GM13976 (cell line): ENCODE data around the gene OR2AT4.
"Not testable (repeated sequence)": the region's sequence is repeated elsewhere in the genome, so short reads cannot be mapped to it uniquely, and the experiment has no call there.

Source experiments
- DNase-seq: peaks from one replicate; pipeline ENCODE4 v3.0.0; 2012; ENCODE audit warnings: low spot score
- CTCF ChIP-seq: IDR thresholded peaks from 2 replicates; pipeline ENCODE4 v1.5.1; 2012; ENCODE audit warnings: borderline replicate concordance, mild to moderate bottlenecking; ENCODE audit not compliant: insufficient read depth; ENCODE audit errors: extremely low read depth, missing control alignments, control extremely low read depth
- in situ Hi-C: fragments of 300-500 bp; cut with MboI; formaldehyde crosslinking; loops from one replicate; pipeline ENCODE4 v1.12.0; 2022; ENCODE audit warnings: low sequenced_read_pairs, mixed read lengths, inconsistent platforms; ENCODE audit not compliant: unreplicated experiment

The OR2AT4 gene

GRCh38 chr11:75055511-75055910 lies 41.2 kb downstream of the OR2AT4 start:
- TF ChIP-seq CTCF, result no peak
- in situ Hi-C loops, result no loop called here
- no peak for DNase-seq

DNA sequence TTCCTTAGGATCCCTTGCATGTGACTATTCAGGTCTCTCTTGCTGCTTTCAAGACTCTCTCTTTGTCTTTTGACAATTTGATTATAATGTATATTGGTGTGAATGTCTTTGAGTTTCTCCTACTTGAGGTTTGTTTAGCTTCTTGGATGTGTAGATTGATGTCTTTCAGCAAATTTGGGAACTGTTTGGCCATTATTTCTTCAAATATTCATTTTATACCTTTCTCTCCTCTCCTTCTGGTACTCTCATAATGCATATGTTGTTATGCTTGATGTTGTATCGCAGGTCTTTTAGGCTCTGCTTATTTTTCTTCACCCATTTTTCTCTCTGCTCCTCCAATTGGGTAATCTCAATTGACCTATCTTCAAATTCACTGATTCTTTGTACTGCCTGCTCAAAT lies 44.2 kb downstream of the OR2AT4 start:
- DNase-seq, result no peak
- in situ Hi-C loops, result no loop called here
- TF ChIP-seq CTCF, result no peak

GRCh38 chr11:75051043-75051442 lies 45.6 kb downstream of the OR2AT4 start:
- no peak for DNase-seq
- TF ChIP-seq CTCF, result no peak
- in situ Hi-C loops, result no loop called here

DNA sequence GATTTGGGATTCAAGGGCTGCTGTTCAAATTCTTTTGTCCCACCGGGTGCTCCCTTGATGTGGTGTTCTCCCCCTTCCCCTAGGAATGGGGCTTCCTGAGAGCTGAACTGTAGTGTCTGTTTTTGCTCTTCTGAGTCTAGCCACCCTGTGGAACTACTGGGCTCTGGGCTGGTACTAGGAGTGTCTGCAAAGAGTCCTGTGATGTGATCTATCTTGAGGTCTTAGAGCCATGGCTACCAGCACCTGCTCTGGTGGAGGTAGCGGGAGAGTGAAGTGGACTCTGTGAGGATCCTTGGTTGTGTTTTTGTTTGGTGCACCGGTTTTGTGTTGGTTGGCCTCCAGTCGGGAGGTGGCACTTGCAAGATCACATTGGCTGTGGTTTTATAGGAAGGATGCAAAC lies 46.2 kb downstream of the OR2AT4 start:
- no peak for TF ChIP-seq CTCF
- no peak for DNase-seq
- in situ Hi-C loops, result no loop called here

DNA sequence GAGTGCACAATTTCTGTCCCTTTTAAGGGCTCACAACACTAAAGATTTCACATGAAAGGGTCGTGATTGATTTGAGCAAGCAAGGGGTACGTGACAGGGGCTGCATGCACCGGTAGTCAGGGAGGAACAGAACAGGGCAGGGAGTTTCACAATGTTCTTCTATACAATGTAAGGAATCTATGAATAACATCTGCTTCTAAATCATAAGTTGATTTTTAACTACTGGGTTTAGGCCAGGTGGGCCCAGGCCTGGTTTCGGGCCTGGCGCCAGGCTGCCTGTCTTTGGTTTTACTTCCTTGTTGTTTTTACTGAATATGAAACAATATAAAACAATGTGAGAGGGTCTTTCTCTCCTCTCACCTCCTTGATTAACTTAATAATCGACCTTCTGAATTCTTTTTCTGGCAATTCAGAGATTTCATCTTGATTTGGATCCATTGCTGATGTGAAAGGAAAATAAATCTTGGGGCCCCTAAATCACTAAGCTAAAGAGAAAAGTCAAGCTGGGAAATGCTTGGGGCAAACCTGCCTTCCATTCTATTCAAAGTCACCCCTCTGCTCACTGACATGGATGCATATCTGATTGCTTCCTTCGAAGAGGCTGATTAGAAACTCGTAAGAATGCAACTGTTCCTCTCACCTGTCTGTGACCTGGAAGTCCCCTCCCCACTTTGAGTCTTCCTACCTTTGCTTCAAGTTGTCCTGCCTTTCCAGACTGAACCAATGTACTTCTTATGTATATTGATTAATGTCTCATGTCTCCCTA lies 47.0 kb downstream of the OR2AT4 start:
- in situ Hi-C loops, result not testable (repeated sequence)

GRCh38 chr11:75047191-75047590 lies 49.5 kb downstream of the OR2AT4 start:
- no peak for DNase-seq
- in situ Hi-C loops, result no loop called here
- TF ChIP-seq CTCF, result no peak

More for the DNA sequence above, 47.0 kb downstream of the OR2AT4 start:
- DNase-seq, result not testable (repeated sequence)

DNA sequence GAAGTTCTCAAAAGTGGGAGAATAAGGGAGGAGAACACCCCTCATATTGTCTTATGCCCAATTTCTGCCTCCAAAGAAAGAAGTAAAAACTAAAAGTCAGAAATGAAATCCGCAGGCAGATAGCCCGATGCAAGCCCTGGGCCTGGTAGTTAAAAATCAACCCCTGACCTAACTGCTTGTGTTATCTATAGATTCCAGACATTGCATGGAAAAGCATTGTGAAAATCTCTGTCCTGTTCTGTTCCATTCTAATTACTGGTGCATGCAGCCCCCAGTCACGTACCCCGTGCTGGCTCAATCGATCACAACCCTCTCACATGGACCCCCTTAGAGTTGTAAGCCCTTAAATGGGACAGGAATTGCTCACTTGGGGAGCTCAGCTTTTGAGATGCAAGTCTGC lies 50.0 kb downstream of the OR2AT4 start:
- DNase-seq, in situ Hi-C loops: not testable (repeated sequence)

- DNase-seq, in situ Hi-C loops: not testable (repeated sequence)
Observed at GRCh38 chr11:75044381-75045170, 52.1 kb downstream of the OR2AT4 start.

DNA sequence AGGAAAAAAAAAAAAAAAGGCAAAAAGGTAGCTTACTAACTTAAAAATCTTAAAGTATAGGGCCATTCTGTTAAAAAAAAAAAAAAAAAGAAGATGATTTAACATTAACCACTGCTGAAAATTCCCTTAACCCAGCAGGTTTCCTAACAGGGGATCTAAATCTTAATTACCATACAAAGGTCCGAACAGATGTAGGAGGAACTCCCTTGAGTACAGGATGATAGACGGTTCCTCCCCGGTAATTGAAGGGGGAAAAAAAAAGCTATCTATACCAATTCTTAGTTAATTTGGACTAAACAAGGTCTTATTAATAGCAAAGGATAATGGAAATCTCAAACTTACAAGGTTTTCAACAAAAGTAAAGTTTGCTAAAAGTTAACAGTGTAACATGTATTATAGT lies 54.9 kb downstream of the OR2AT4 start:
- DNase-seq, in situ Hi-C loops: not testable (repeated sequence)
